HG02759 (cell line): ENCODE measurements around the gene IDH2.
A peak's percentile ranks its signal among the peaks of the same experiment; 100 is the strongest.
"Not testable (repeated sequence)": the region's sequence is repeated elsewhere in the genome, so short reads cannot be mapped to it uniquely, and the experiment has no call there.

ENCODE experiments used
- ATAC-seq: cut with Tn5 transposase; IDR thresholded peaks from one replicate; pipeline ENCODE4 v1.9.1; 2021; ENCODE audit warnings: mild to moderate bottlenecking, moderate library complexity; ENCODE audit not compliant: unreplicated experiment

The IDH2 gene

GRCh38 chr15:90115783-90116182, 13.5 kb upstream of the IDH2 start:
- ATAC-seq: no peak

- ATAC-seq: no peak
These were observed 12.2 kb upstream of the IDH2 start for GRCh38 chr15:90114451-90114901.

- no peak for ATAC-seq
These were observed 10.9 kb upstream of the IDH2 start for GRCh38 chr15:90113166-90113565.

GRCh38 chr15:90109163-90109751, 7.0 kb upstream of the IDH2 start:
- ATAC-seq: not testable (repeated sequence)

GRCh38 chr15:90108038-90108437, 5.8 kb upstream of the IDH2 start:
- ATAC-seq: not testable (repeated sequence)

GRCh38 chr15:90106522-90107117, 4.4 kb upstream of the IDH2 start:
- ATAC-seq: no peak

GRCh38 chr15:90105521-90105920, 3.3 kb upstream of the IDH2 start:
- ATAC-seq: no peak

- ATAC-seq: no peak
These were observed 2.3 kb upstream of the IDH2 start for GRCh38 chr15:90104551-90104950.

GRCh38 chr15:90103701-90104329, 1.5 kb upstream of the IDH2 start:
- no peak for ATAC-seq

- peak; percentile 12 for ATAC-seq
These were observed 919 bp downstream of the IDH2 start for GRCh38 chr15:90101130-90101968.

GRCh38 chr15:90099868-90100831, 2.1 kb downstream of the IDH2 start:
- ATAC-seq: no peak

GRCh38 chr15:90099072-90099867, 3.0 kb downstream of the IDH2 start:
- ATAC-seq: peak; percentile 17

- ATAC-seq: peak; percentile 48
These were observed 4.8 kb downstream of the IDH2 start for GRCh38 chr15:90097475-90097874.

- no peak for ATAC-seq
These were observed 6.7 kb downstream of the IDH2 start for GRCh38 chr15:90095521-90095959.

GRCh38 chr15:90091156-90091931, 10.9 kb downstream of the IDH2 start:
- ATAC-seq: no peak

- no peak for ATAC-seq
These were observed 11.9 kb downstream of the IDH2 start for GRCh38 chr15:90090226-90090848.

- no peak for ATAC-seq
These were observed 14.7 kb downstream of the IDH2 start for GRCh38 chr15:90087454-90088154.

- ATAC-seq: peak; percentile 44
These were observed 15.4 kb downstream of the IDH2 start for GRCh38 chr15:90086868-90087268.
